IMR-90 (cell line): Measurements from ENCODE around the gene FGGY. TPM values are rescaled to one million over a fixed set of nuclear protein-coding genes. Genes with fewer than 3 reads are reported as not detected.

Experiments used
- ATAC-seq: fragments of 200-7000 bp; cut with Tn5 transposase; 2 replicates; pipeline ENCODE4 v1.9.1; 2020; ENCODE audit warnings: low read depth, mild to moderate bottlenecking, moderate library complexity
- BruUV-seq: library from RNA; stranded (reverse); fragments of 400-500 nt; replicated peaks from 2 replicates; lab custom pipeline; 2021; lab: Mats Ljungman, UMichigan
- CTCF ChIA-PET: fragments of 300-600 bp; formaldehyde crosslinking; extraction: SDS; loops from one replicate; lab custom pipeline; 2021; ENCODE audit warnings: antibody characterized with exemption; lab: Yijun Ruan, JAX
- POLR2A ChIA-PET: fragments of 300-600 bp; sonication (Branson Sonifier 250); formaldehyde crosslinking; loops from one replicate; lab custom pipeline; 2022; ENCODE audit warnings: antibody characterized with exemption; ENCODE audit not compliant: unreplicated experiment; lab: Charles Lee
- DNase-seq: peaks from one replicate; pipeline ENCODE4 v3.0.0; 2013
- H2AFZ ChIP-seq: replicated peaks from 2 replicates; pipeline ENCODE3; 2013; ENCODE audit warnings: low read length, mild to moderate bottlenecking; ENCODE audit not compliant: poor library complexity
- H2AK5ac ChIP-seq: 2 replicates; pipeline ENCODE4 v1.6.1; 2013; ENCODE audit warnings: low read depth, low read length, inconsistent platforms
- H2AK9ac ChIP-seq: replicated peaks from 2 replicates; pipeline ENCODE3; 2013; ENCODE audit warnings: mild to moderate bottlenecking, low read depth, low read length, moderate library complexity; ENCODE audit not compliant: poor library complexity
- H2BK120ac ChIP-seq: 2 replicates; pipeline ENCODE4 v1.6.1; 2013; ENCODE audit warnings: low read depth, low read length, inconsistent platforms
- H2BK15ac ChIP-seq: 3 replicates; pipeline ENCODE4 v1.6.1; 2013; ENCODE audit warnings: low read depth, low read length, inconsistent platforms
- H2BK20ac ChIP-seq: 2 replicates; pipeline ENCODE4 v1.6.1; 2013; ENCODE audit warnings: low read depth, mild to moderate bottlenecking, inconsistent platforms, low read length, moderate library complexity
- H2BK5ac ChIP-seq: 2 replicates; pipeline ENCODE4 v1.6.1; 2013; ENCODE audit warnings: mild to moderate bottlenecking, low read depth, low read length, inconsistent platforms; ENCODE audit not compliant: poor library complexity, severe bottlenecking
- H3K14ac ChIP-seq: replicated peaks from 2 replicates; pipeline ENCODE4 v1.6.1; 2013; ENCODE audit warnings: low read depth, low read length, inconsistent platforms
- H3K18ac ChIP-seq: 2 replicates; pipeline ENCODE4 v1.6.1; 2013; ENCODE audit warnings: low read depth, low read length, control low read depth
- H3K23ac ChIP-seq: 2 replicates; pipeline ENCODE4 v1.6.1; 2013; ENCODE audit warnings: low read depth, low read length, inconsistent platforms
- H3K27ac ChIP-seq: 2 replicates; pipeline ENCODE4 v1.5.1; 2013; ENCODE audit warnings: mild to moderate bottlenecking, control low read depth, low read length; ENCODE audit not compliant: insufficient read depth
- H3K27me3 ChIP-seq: 2 replicates; pipeline ENCODE4 v1.6.1; 2013; ENCODE audit warnings: low read length; ENCODE audit not compliant: control insufficient read depth, insufficient read depth
- H3K36me3 ChIP-seq: 2 replicates; pipeline ENCODE4 v1.6.1; 2013; ENCODE audit warnings: low read length, mixed read lengths; ENCODE audit not compliant: control insufficient read depth, insufficient read depth
- H3K4ac ChIP-seq: 2 replicates; pipeline ENCODE4 v1.6.1; 2013; ENCODE audit warnings: low read depth, low read length, inconsistent platforms
- H3K4me1 ChIP-seq: 2 replicates; pipeline ENCODE4 v1.6.1; 2013; ENCODE audit warnings: low read length, mixed read lengths; ENCODE audit not compliant: control insufficient read depth, insufficient read depth
- H3K4me2 ChIP-seq: 2 replicates; pipeline ENCODE4 v1.6.1; 2013; ENCODE audit warnings: low read depth, mild to moderate bottlenecking, control low read depth, low read length, moderate library complexity
- H3K4me3 ChIP-seq: 2 replicates; pipeline ENCODE4 v1.5.1; 2013; ENCODE audit warnings: low read depth, mild to moderate bottlenecking, control low read depth, low read length, moderate library complexity; ENCODE audit not compliant: insufficient read depth
- H3K56ac ChIP-seq: 2 replicates; pipeline ENCODE4 v1.6.1; 2013; ENCODE audit warnings: low read length, inconsistent platforms; ENCODE audit not compliant: insufficient read depth; ENCODE audit errors: extremely low read depth
- H3K79me1 ChIP-seq, 2 experiments: 2 replicates each; pipeline ENCODE4 v1.6.1; 2013; ENCODE audit warnings: low read length in 2 of 2, inconsistent platforms in 1 of 2, low read depth in 1 of 2
- H3K9ac ChIP-seq: 2 replicates; pipeline ENCODE4 v1.6.1; 2013; ENCODE audit warnings: low read depth, low read length, control low read depth
- H3K9me1 ChIP-seq: 2 replicates; pipeline ENCODE4 v1.6.1; 2013; ENCODE audit warnings: low read length, inconsistent platforms; ENCODE audit not compliant: insufficient read depth
- H3K9me3 ChIP-seq: 2 replicates; pipeline ENCODE4 v1.6.1; 2013; ENCODE audit warnings: low read length; ENCODE audit not compliant: control insufficient read depth, insufficient read depth
- H4K20me1 ChIP-seq: 2 replicates; pipeline ENCODE4 v1.6.1; 2013; ENCODE audit warnings: low read length, inconsistent platforms; ENCODE audit not compliant: insufficient read depth
- H4K5ac ChIP-seq: 2 replicates; pipeline ENCODE4 v1.6.1; 2013; ENCODE audit warnings: mild to moderate bottlenecking, low read depth, low read length, control low read depth
- H4K8ac ChIP-seq, 2 experiments: 2 replicates each; pipeline ENCODE4 v1.6.1; 2013; ENCODE audit warnings: low read depth in 2 of 2, low read length in 2 of 2, control low read depth in 1 of 2, inconsistent platforms in 1 of 2
- H4K91ac ChIP-seq: 2 replicates; pipeline ENCODE4 v1.6.1; 2013; ENCODE audit warnings: low read depth, low read length, inconsistent platforms; ENCODE audit not compliant: insufficient read depth
- CTCF ChIP-seq: conservative IDR thresholded peaks from 2 replicates; pipeline ENCODE4 v1.5.1; 2012; ENCODE audit warnings: mild to moderate bottlenecking, low read depth, low read length, improper control_type of control experiment
- MAFK ChIP-seq: IDR thresholded peaks from 2 replicates; pipeline ENCODE4 v1.6.1; 2012; ENCODE audit warnings: low read depth, low read length, improper control_type of control experiment
- POLR2A ChIP-seq: IDR thresholded peaks from 2 replicates; pipeline ENCODE4 v1.6.1; 2012; ENCODE audit warnings: mild to moderate bottlenecking, low read depth, low read length
- RCOR1 ChIP-seq: IDR thresholded peaks from 2 replicates; pipeline ENCODE4 v1.6.1; 2012; ENCODE audit warnings: mild to moderate bottlenecking, low read length, improper control_type of control experiment; ENCODE audit not compliant: insufficient replicate concordance
- USF2 ChIP-seq: fragments of 150-350 bp; IDR thresholded peaks from 2 replicates; pipeline ENCODE4 v1.6.1; 2017; ENCODE audit warnings: mild to moderate bottlenecking, antibody characterized with exemption, low read length, low read depth
- WGBS, 2 experiments: methylation state at CpG; one replicate each; pipeline versions ENCODE4 v1.1.5 to v1.1.7; 2013; ENCODE audit warnings: missing lambda C conversion rate in 2 of 2; ENCODE audit not compliant: insufficient read length in 1 of 2; ENCODE audit errors: extremely low coverage in 2 of 2; 5-methylcytosine and 5-hydroxymethylcytosine counted together
- dilution Hi-C: fragments of 300-500 bp; cut with HindIII; formaldehyde crosslinking; loops from one replicate; pipeline ENCODE4 v1.14.3; 2018; ENCODE audit warnings: low sequenced_read_pairs; ENCODE audit not compliant: unreplicated experiment
- in situ Hi-C: fragments of 300-500 bp; cut with MboI; formaldehyde crosslinking; loops from 3 replicates; pipeline ENCODE4 v1.14.3; 2019; ENCODE audit warnings: low sequenced_read_pairs, inconsistent platforms, mixed read lengths
- intact Hi-C: fragments of 100-400 bp; cut with micrococcal nuclease; formaldehyde crosslinking; loops from 2 replicates; pipeline ENCODE4 v1.10.0; 2022
- polyA plus RNA-seq, 3 experiments: library from polyadenylated mRNA; depleted of rRNA; stranded (reverse); fragments of >200 nt; gene quantifications; 2 replicates each; pipeline ENCODE4 v1.2.3, GENCODE V29; 2012; ENCODE audit warnings: low replicate concordance in 1 of 3
- total RNA-seq: library from RNA; depleted of rRNA; stranded (reverse); fragments of >200 nt; gene quantifications from 2 replicates; pipeline ENCODE4 v1.2.3, GENCODE V29; 2012

Gene FGGY
- total and polyA plus RNA-seq, 2 of the 4 experiments (the other 2 are of a cell fraction): 5.6 to 14.0 TPM

- Histone ChIP-seq H4K20me1 (no peaks in the 10 kb centered on the region), H2BK120ac (no peak overlapping the region), H3K18ac (no peak overlapping the region), H2BK15ac (no peak overlapping the region), H3K4me1 (peaks cover 6% of the 10 kb centered on the region), H3K23ac (no peak overlapping the region), H4K8ac (no peak overlapping the region), H3K9me1 (no peaks in the 10 kb centered on the region), H3K4me3 (no peak overlapping the region), H3K27ac (no peak overlapping the region), H2BK20ac (no peak overlapping the region), H4K5ac (no peak overlapping the region), H4K91ac (no peak overlapping the region), H3K14ac (no peak overlapping the region), H3K27me3 (no peaks in the 10 kb centered on the region), H2AFZ (no peak overlapping the region), H3K9me3 (no peaks in the 10 kb centered on the region), H2AK9ac (no peak overlapping the region), H3K4ac (no peak overlapping the region), H2AK5ac (no peak overlapping the region), H3K79me1 (no peaks in the 10 kb centered on the region), H3K36me3 (no peaks in the 10 kb centered on the region), H2BK5ac (no peak overlapping the region), H3K56ac (no peak overlapping the region), H3K4me2 (no peak overlapping the region), H3K9ac (no peak overlapping the region)
- TF ChIP-seq CTCF (no peak), RCOR1 (no peak), MAFK (no peak), USF2 (no peak), POLR2A (no peak)
- intact Hi-C loops: no loop called here
- no peak for DNase-seq
- BruUV-seq: no TSS peak
- dilution Hi-C loops: no loop called here
- no peak for ATAC-seq
- in situ Hi-C loops: no loop called here
- ChIA-PET POLR2A (no interaction called here), CTCF (interaction anchor here (1.0 kb wide), 1 partner anchor 9 kb away, joined by 3 read pairs; no protein-coding TSS in a partner anchor)
- no CpG with 5 or more reads among the region's 3 CpGs for WGBS, 2 experiments
Measured at GRCh38 chr1:59390307-59390706, 93.4 kb downstream of the FGGY start.
